GM06990 (cell line): Measurements from ENCODE around the gene CAMK1D.

Source experiments
- DNase-seq: peaks from one replicate; pipeline ENCODE4 v3.0.0-alpha.2; 2011; ENCODE audit not compliant: insufficient read length; ENCODE audit errors: extremely low read depth
- H3K27me3 ChIP-seq: replicated peaks from 2 replicates; pipeline ENCODE4 v1.6.0; 2011; ENCODE audit warnings: low read length; ENCODE audit not compliant: control insufficient read depth, insufficient read depth
- H3K36me3 ChIP-seq: 2 replicates; pipeline ENCODE4 v1.5.1; 2011; ENCODE audit warnings: low read length; ENCODE audit not compliant: control insufficient read depth, insufficient read depth
- H3K4me3 ChIP-seq: replicated peaks from 2 replicates; pipeline ENCODE4 v1.5.1; 2011; ENCODE audit warnings: low read depth, mild to moderate bottlenecking, control low read depth, low read length
- TF ChIP-seq, protein P1 (sequence below): IDR thresholded peaks from 2 replicates; pipeline ENCODE4 v1.5.1; 2011; ENCODE audit warnings: low read length, control low read depth, mild to moderate bottlenecking, inconsistent platforms; ENCODE audit not compliant: insufficient read depth, poor library complexity, severe bottlenecking

The CAMK1D gene

DNA sequence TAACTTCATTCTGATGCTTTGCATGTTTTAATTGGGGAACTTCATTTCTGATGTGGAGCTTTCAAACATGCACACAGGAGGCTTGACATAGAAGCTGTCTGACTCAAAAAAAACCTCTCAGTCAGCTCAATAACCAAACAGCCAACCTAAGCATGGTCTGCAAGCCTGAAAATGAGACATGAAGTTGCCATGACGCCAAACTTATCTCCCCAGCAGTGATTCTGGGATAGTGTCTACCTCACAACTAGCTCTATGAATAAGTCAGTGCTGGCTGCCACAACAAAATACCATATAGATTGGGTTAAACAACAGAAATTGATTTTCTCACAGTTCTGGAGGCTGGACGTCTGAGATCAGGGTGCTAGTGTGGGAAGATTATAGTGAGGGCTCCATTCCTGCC is 408.0 kb downstream of the CAMK1D start:
- no peak for DNase-seq
- H3K36me3 ChIP-seq: peaks cover 4% of the 10 kb centered on the region
- no peak overlapping the region for H3K4me3 ChIP-seq
- H3K27me3 ChIP-seq: no peaks in the 10 kb centered on the region
- TF ChIP-seq, protein P1, sequence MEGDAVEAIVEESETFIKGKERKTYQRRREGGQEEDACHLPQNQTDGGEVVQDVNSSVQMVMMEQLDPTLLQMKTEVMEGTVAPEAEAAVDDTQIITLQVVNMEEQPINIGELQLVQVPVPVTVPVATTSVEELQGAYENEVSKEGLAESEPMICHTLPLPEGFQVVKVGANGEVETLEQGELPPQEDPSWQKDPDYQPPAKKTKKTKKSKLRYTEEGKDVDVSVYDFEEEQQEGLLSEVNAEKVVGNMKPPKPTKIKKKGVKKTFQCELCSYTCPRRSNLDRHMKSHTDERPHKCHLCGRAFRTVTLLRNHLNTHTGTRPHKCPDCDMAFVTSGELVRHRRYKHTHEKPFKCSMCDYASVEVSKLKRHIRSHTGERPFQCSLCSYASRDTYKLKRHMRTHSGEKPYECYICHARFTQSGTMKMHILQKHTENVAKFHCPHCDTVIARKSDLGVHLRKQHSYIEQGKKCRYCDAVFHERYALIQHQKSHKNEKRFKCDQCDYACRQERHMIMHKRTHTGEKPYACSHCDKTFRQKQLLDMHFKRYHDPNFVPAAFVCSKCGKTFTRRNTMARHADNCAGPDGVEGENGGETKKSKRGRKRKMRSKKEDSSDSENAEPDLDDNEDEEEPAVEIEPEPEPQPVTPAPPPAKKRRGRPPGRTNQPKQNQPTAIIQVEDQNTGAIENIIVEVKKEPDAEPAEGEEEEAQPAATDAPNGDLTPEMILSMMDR: no peak

DNA sequence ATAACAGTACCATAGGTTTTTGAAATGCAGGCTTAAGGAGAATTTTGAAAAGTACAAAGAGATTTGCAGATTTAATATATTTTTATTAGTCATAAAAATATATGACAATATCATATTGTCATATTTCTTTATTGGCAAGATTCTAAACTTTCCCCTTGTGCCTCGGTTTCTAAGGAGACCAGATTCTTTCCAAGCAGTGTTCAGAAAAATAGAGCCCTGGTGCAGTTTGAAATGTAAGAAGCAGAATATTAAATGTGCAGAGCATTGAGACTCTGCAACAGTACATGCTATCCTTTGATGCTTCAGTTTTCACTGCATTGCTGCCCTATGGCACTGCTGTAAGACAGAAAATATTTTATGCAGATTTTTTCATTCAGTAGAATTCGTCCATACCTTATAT is 408.9 kb downstream of the CAMK1D start:
- no peak for DNase-seq
- TF ChIP-seq, protein P1: no peak
- no peaks in the 10 kb centered on the region for H3K27me3 ChIP-seq
- H3K36me3 ChIP-seq: peaks cover 4% of the 10 kb centered on the region
- H3K4me3 ChIP-seq: no peak overlapping the region

DNA sequence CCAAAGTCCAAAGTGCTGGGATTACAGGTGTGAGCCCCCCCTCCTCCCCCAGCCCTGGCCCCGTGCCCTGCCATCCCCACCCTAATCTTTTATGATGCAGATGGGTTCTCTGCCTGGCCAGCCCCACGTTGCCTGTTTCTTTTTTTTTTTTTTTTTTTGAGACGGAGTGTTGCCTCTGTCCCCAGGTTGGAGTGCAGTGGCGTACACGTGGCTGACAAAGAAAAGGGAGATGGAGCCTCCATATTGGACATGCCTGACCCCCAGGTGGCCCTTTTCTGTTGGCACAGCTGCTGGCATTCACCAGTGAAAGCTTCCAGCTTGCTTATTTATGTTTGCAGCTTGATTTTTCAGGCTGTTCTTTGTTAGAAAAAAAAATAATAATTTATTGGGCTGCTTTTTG is 416.9 kb downstream of the CAMK1D start:
- TF ChIP-seq, protein P1: no peak
- Histone ChIP-seq H3K36me3 (peaks cover under 1% of the 10 kb centered on the region; the same call in 1 of the 2 replicates), H3K4me3 (no peak overlapping the region), H3K27me3 (no peaks in the 10 kb centered on the region)
- no peak for DNase-seq

DNA sequence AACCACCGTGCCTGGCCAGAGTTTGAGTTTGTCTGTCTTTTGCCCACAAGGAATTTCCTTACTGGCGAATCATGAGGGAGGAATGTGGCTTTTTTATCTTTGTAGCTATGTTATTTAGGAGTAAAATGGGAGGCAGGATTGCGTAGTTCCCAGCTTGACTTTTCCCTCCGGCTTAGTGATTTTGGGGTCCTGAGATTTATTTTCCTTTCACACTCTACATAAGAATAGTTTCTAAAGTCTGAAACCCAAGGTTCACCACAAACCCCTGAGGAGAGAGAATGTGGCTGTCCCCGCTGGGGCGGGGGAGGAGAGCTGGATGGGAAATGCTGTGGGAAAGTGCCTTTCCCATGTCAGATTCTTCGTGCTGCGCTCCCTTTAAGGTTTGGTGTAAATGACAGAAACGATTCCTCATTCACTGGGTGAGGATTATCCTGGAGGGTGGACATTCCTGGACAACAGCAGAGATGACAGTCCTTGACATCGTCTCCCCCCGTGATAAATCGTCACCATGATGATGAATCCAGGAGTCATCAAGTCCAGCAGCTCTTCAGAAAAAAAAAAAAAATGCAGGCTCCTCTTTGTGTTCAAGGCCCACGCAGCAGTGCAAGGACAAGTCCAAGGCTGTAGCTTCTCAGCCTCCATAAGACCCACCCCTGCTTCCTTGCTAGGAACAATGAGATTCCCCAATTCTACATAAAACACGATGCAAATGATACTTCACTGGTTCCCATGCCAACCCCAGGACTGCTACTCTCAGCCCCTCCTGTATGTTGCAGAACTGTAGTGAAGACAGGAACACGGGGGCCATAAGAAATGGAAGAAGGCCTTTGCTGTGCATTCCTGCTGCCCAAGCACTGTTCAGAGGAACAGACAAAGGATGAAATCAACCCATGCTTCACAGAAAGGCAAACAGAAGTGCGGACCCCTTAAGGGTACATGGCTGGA is 419.1 kb downstream of the CAMK1D start:
- TF ChIP-seq, protein P1: no peak
- no peak for DNase-seq
- Histone ChIP-seq H3K36me3 (no peaks in the 10 kb centered on the region), H3K27me3 (no peaks in the 10 kb centered on the region), H3K4me3 (no peak overlapping the region)

DNA sequence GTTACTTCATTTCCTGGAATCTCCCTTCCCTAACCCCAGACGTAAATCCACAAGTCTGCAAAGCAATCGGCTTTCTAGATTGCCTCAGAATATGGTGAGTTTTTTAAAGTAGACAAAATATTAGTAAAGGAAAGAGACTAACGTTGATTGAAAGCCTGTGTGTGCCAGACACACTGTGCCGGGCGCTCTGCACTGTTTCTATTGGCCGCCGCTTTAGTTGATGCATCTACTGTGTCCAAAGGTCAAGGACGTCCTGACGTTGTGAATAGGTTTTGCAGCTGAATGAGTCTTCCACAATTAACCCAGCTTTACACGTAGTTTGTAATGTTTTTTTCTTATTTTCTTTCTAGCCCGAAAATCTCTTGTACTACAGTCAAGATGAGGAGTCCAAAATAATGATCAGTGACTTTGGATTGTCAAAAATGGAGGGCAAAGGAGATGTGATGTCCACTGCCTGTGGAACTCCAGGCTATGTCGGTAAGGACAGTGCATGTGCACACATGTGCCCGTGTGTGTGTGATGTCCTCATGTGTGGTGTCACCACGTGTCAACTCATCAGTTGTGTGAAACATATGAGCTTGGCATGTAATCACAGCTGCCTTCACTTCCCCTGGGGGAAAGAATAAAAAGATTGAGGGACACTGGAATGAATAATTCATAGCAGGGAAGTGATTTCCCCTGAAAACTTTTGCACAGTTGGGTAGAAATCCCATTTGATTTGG is 420.1 kb downstream of the CAMK1D start:
- Histone ChIP-seq H3K4me3 (no peak overlapping the region), H3K27me3 (no peaks in the 10 kb centered on the region), H3K36me3 (no peaks in the 10 kb centered on the region)
- DNase-seq: no peak
- TF ChIP-seq, protein P1: no peak
